GM18951 (cell line): ENCODE measurements around the gene GPR179.

Experiments used
- POLR2A ChIP-seq: IDR thresholded peaks from 4 replicates; pipeline ENCODE4 v1.6.1; 2011; ENCODE audit warnings: mild to moderate bottlenecking; ENCODE audit not compliant: insufficient read length, insufficient read depth; ENCODE audit errors: extremely low read depth
- in situ Hi-C: fragments of 300-500 bp; cut with MboI; formaldehyde crosslinking; loops from one replicate; pipeline ENCODE4 v1.12.0; 2022; ENCODE audit warnings: low sequenced_read_pairs, mixed read lengths, inconsistent platforms; ENCODE audit not compliant: unreplicated experiment

Gene GPR179

GRCh38 chr17:38353668-38354067 lies 9.9 kb upstream of the GPR179 start:
- TF ChIP-seq POLR2A: no peak
- in situ Hi-C loops: no loop called here

- no peak for TF ChIP-seq POLR2A
- in situ Hi-C loops: no loop called here
Measured at GRCh38 chr17:38353086-38353604, 9.4 kb upstream of the GPR179 start.

GRCh38 chr17:38352245-38353085 lies 8.7 kb upstream of the GPR179 start:
- in situ Hi-C loops: no loop called here

GRCh38 chr17:38351412-38352222 lies 7.9 kb upstream of the GPR179 start, which contains the start of gene SOCS7:
Gene SOCS7, plus strand, starts transcription at chr17:38351844. Its CDS starts 209 bp downstream, at chr17:38352053.
- peak; percentile 94 for TF ChIP-seq POLR2A
- in situ Hi-C loops: no loop called here

More at GRCh38 chr17:38352245-38353085, 8.7 kb upstream of the GPR179 start:
- TF ChIP-seq POLR2A: no peak

- in situ Hi-C loops: no loop called here
- TF ChIP-seq POLR2A: no peak
Measured at GRCh38 chr17:38350035-38350434, 6.3 kb upstream of the GPR179 start.

- no peak for TF ChIP-seq POLR2A
- in situ Hi-C loops: loop anchor here (5.0 kb wide), 1 partner anchor 63 kb away; no protein-coding TSS in a partner anchor
Measured at GRCh38 chr17:38349097-38349730, 5.5 kb upstream of the GPR179 start.

GRCh38 chr17:38345743-38346142 lies 2.0 kb upstream of the GPR179 start:
- in situ Hi-C loops: loop anchor here (5.0 kb wide), 1 partner anchor 67 kb away; no protein-coding TSS in a partner anchor
- TF ChIP-seq POLR2A: no peak

GRCh38 chr17:38344420-38344745 lies 627 bp upstream of the GPR179 start:
- in situ Hi-C loops: no loop called here
- no peak for TF ChIP-seq POLR2A

- no peak for TF ChIP-seq POLR2A
- in situ Hi-C loops: no loop called here
Measured at GRCh38 chr17:38342886-38343607, 709 bp downstream of the GPR179 start.

- TF ChIP-seq POLR2A: no peak
Measured at GRCh38 chr17:38341035-38341721, 2.6 kb downstream of the GPR179 start.

GRCh38 chr17:38339891-38340290 lies 3.9 kb downstream of the GPR179 start:
- in situ Hi-C loops: no loop called here
- no peak for TF ChIP-seq POLR2A

More at GRCh38 chr17:38341035-38341721, 2.6 kb downstream of the GPR179 start:
- in situ Hi-C loops: no loop called here

GRCh38 chr17:38338535-38338934 lies 5.2 kb downstream of the GPR179 start:
- in situ Hi-C loops: no loop called here

More at GRCh38 chr17:38338535-38338934, 5.2 kb downstream of the GPR179 start:
- TF ChIP-seq POLR2A: no peak
